ENCODE data around the gene NDFIP1. TPM values are rescaled to one million over a fixed set of nuclear protein-coding genes. Genes with fewer than 3 reads are reported as not detected.

The NDFIP1 gene
- total and polyA plus RNA-seq, 10 of the 15 experiments (the other 5 are each of a cell fraction or from before 2014, with no cell fraction given) = 0.08 to 2.7 (median 0.92) TPM

DNA sequence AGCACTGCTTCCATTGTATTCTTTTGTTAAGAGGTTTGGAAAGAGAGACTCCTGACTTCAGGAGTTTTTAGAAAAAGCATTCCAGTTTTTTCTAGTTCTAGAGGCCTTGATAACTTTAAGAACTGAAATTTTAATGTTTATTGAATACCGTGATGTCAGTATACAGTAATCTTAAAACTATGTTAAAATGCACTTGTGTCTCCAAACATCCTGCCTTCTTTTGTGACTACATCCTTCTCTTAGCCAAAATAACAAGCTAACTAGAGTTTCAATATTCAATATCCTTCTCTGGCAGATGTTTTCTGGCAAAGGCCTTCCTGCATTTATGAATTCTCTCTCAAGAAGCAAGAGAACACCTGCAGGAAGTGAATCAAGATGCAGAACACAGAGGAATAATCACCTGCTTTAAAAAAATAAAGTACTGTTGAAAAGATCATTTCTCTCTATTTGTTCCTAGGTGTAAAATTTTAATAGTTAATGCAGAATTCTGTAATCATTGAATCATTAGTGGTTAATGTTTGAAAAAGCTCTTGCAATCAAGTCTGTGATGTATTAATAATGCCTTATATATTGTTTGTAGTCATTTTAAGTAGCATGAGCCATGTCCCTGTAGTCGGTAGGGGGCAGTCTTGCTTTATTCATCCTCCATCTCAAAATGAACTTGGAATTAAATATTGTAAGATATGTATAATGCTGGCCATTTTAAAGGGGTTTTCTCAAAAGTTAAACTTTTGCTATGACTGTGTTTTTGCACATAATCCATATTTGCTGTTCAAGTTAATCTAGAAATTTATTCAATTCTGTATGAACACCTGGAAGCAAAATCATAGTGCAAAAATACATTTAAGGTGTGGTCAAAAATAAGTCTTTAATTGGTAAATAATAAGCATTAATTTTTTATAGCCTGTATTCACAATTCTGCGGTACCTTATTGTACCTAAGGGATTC lies 43.1 kb downstream of the NDFIP1 start:
- ChIA-PET POLR2A (no interaction called here), CTCF (interaction anchor here (0.6 to 2.8 kb wide), 14 partner anchors 20 to 561 kb away, joined by 3 to 18 read pairs (median 4); partner anchors contain the start of gene SPRY4), SMC1A (ENCODE audit: uncharacterized antibody, unreplicated experiment) (interaction anchor here (0.6 to 1.9 kb wide), 18 partner anchors 9 to 546 kb away, joined by 3 to 10 read pairs (median 3); no protein-coding TSS in a partner anchor), RAD21 (ENCODE audit: unreplicated experiment) (interaction anchor here (0.9 to 1.6 kb wide), 5 partner anchors 176 to 553 kb away, joined by 3 to 15 read pairs (median 6); no protein-coding TSS in a partner anchor)
- H3K36me3 ChIP-seq (ENCODE audit: control insufficient read depth in 2 of 2, insufficient read depth in 2 of 2, low read length in 1 of 2) = no peaks in the 10 kb centered on the region
- BruUV-seq (replicated peaks) = no TSS peak
- no peak overlapping the region for H3K4me3 ChIP-seq
- peak; percentile 72 for ATAC-seq
- intact Hi-C loops (cut with micrococcal nuclease; ENCODE audit: unreplicated experiment) = loop anchor here (1.0 to 5.0 kb wide), 5 partner anchors 251 to 561 kb away; no protein-coding TSS in a partner anchor
- peak; percentile 2 for DNase-seq (ENCODE audit: low read depth, low spot score)
- peak; percentile 35 for FAIRE-seq
- H3K27me3 ChIP-seq (replicated peaks in 1 of 2; ENCODE audit: control insufficient read depth in 2 of 2, insufficient read depth in 2 of 2, low read length in 1 of 2) = no peaks in the 10 kb centered on the region
- no peak overlapping the region for H3K27ac ChIP-seq (ENCODE audit: control insufficient read depth, insufficient read depth)
- H4K20me1 ChIP-seq (ENCODE audit: control insufficient read depth, insufficient read depth) = no peaks in the 10 kb centered on the region
- in situ Hi-C loops (cut with MboI) = loop anchor here (10.0 kb wide), 1 partner anchor 733 kb away; no protein-coding TSS in a partner anchor
- no peak overlapping the region for H3K9ac ChIP-seq (ENCODE audit: control insufficient read depth, insufficient read depth, low read length)
- H3K9me3 ChIP-seq (replicated peaks; ENCODE audit: control insufficient read depth, insufficient read depth, low read length) = no peaks in the 10 kb centered on the region
- no peaks in the 10 kb centered on the region for H3K79me2 ChIP-seq (ENCODE audit: control insufficient read depth, insufficient read depth, low read length)
- no peak overlapping the region for H3K4me2 ChIP-seq (ENCODE audit: control insufficient read depth, insufficient read depth)
- H2AFZ ChIP-seq (ENCODE audit: control insufficient read depth, low read depth, low read length) = no peak overlapping the region
- 36% methylated on average over 3 of the region's 3 CpGs for WGBS (ENCODE audit: insufficient coverage, insufficient replicate concordance, low lambda C conversion rate, missing lambda C conversion rate)
- H3K4me1 ChIP-seq (ENCODE audit: control insufficient read depth, insufficient read depth, low read length) = no peaks in the 10 kb centered on the region
- TF ChIP-seq FOXK2 (IDR thresholded peaks at IDR 0.05) (no peak), NFIC (IDR thresholded peaks at IDR 0.05; ENCODE audit: low read depth, low read length) (no peak), ZSCAN29 (IDR thresholded peaks at IDR 0.05) (no peak), FOS (IDR thresholded peaks at IDR 0.05; ENCODE audit: borderline replicate concordance, extremely low read depth, insufficient read length) (no peak), SIN3A (IDR thresholded peaks at IDR 0.05; ENCODE audit: low read depth, low read length) (no peak)
- TF ChIP-seq, protein P1, sequence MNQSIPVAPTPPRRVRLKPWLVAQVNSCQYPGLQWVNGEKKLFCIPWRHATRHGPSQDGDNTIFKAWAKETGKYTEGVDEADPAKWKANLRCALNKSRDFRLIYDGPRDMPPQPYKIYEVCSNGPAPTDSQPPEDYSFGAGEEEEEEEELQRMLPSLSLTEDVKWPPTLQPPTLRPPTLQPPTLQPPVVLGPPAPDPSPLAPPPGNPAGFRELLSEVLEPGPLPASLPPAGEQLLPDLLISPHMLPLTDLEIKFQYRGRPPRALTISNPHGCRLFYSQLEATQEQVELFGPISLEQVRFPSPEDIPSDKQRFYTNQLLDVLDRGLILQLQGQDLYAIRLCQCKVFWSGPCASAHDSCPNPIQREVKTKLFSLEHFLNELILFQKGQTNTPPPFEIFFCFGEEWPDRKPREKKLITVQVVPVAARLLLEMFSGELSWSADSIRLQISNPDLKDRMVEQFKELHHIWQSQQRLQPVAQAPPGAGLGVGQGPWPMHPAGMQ (IDR thresholded peaks at IDR 0.05; ENCODE audit: borderline replicate concordance) = no peak
- TF ChIP-seq, protein P2, sequence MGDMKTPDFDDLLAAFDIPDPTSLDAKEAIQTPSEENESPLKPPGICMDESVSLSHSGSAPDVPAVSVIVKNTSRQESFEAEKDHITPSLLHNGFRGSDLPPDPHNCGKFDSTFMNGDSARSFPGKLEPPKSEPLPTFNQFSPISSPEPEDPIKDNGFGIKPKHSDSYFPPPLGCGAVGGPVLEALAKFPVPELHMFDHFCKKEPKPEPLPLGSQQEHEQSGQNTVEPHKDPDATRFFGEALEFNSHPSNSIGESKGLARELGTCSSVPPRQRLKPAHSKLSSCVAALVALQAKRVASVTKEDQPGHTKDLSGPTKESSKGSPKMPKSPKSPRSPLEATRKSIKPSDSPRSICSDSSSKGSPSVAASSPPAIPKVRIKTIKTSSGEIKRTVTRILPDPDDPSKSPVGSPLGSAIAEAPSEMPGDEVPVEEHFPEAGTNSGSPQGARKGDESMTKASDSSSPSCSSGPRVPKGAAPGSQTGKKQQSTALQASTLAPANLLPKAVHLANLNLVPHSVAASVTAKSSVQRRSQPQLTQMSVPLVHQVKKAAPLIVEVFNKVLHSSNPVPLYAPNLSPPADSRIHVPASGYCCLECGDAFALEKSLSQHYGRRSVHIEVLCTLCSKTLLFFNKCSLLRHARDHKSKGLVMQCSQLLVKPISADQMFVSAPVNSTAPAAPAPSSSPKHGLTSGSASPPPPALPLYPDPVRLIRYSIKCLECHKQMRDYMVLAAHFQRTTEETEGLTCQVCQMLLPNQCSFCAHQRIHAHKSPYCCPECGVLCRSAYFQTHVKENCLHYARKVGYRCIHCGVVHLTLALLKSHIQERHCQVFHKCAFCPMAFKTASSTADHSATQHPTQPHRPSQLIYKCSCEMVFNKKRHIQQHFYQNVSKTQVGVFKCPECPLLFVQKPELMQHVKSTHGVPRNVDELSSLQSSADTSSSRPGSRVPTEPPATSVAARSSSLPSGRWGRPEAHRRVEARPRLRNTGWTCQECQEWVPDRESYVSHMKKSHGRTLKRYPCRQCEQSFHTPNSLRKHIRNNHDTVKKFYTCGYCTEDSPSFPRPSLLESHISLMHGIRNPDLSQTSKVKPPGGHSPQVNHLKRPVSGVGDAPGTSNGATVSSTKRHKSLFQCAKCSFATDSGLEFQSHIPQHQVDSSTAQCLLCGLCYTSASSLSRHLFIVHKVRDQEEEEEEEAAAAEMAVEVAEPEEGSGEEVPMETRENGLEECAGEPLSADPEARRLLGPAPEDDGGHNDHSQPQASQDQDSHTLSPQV (IDR thresholded peaks at IDR 0.05) = 0 out of 2 replicates have a peak, but pooled peaks have one; percentile 41
- TF ChIP-seq, protein P3, sequence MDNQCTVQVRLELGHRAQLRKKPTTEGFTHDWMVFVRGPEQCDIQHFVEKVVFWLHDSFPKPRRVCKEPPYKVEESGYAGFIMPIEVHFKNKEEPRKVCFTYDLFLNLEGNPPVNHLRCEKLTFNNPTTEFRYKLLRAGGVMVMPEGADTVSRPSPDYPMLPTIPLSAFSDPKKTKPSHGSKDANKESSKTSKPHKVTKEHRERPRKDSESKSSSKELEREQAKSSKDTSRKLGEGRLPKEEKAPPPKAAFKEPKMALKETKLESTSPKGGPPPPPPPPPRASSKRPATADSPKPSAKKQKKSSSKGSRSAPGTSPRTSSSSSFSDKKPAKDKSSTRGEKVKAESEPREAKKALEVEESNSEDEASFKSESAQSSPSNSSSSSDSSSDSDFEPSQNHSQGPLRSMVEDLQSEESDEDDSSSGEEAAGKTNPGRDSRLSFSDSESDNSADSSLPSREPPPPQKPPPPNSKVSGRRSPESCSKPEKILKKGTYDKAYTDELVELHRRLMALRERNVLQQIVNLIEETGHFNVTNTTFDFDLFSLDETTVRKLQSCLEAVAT (IDR thresholded peaks at IDR 0.05) = peak; percentile 52; the same call in 1 of the 2 replicates
- TF ChIP-seq, protein P4, sequence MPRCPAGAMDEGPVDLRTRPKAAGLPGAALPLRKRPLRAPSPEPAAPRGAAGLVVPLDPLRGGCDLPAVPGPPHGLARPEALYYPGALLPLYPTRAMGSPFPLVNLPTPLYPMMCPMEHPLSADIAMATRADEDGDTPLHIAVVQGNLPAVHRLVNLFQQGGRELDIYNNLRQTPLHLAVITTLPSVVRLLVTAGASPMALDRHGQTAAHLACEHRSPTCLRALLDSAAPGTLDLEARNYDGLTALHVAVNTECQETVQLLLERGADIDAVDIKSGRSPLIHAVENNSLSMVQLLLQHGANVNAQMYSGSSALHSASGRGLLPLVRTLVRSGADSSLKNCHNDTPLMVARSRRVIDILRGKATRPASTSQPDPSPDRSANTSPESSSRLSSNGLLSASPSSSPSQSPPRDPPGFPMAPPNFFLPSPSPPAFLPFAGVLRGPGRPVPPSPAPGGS (IDR thresholded peaks at IDR 0.05; ENCODE audit: borderline replicate concordance, insufficient read depth, low read depth, low read length, poor library complexity, severe bottlenecking) = no peak
- TF ChIP-seq, protein P5, sequence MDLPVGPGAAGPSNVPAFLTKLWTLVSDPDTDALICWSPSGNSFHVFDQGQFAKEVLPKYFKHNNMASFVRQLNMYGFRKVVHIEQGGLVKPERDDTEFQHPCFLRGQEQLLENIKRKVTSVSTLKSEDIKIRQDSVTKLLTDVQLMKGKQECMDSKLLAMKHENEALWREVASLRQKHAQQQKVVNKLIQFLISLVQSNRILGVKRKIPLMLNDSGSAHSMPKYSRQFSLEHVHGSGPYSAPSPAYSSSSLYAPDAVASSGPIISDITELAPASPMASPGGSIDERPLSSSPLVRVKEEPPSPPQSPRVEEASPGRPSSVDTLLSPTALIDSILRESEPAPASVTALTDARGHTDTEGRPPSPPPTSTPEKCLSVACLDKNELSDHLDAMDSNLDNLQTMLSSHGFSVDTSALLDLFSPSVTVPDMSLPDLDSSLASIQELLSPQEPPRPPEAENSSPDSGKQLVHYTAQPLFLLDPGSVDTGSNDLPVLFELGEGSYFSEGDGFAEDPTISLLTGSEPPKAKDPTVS (IDR thresholded peaks at IDR 0.05; ENCODE audit: low read depth, low read length) = no peak

All from GM12878 (cell line).